Suprapubic skin (tissue), 4 donors: ENCODE measurements around the gene NEFH. TPM values are rescaled to one million over a fixed set of nuclear protein-coding genes. Genes with fewer than 3 reads are reported as not detected.
A peak's percentile ranks its signal among the peaks of the same experiment; 100 is the strongest.

ENCODE experiments used
- DNase-seq, 2 donors: peaks; one replicate each; pipeline ENCODE4 v3.0.0-alpha.2; 2019; ENCODE audit warnings: low spot score in 2 of 2
- H3K27ac ChIP-seq: fragments of 200-600 bp; sonication (generic); one replicate; pipeline ENCODE4 v1.5.1; 2019
- H3K27me3 ChIP-seq: fragments of 200-600 bp; sonication (generic); one replicate; pipeline ENCODE4 v1.5.1; 2019
- H3K36me3 ChIP-seq: fragments of 200-600 bp; sonication (generic); one replicate; pipeline ENCODE4 v1.5.1; 2019
- H3K4me1 ChIP-seq: fragments of 200-600 bp; sonication (generic); one replicate; pipeline ENCODE4 v1.5.1; 2019
- H3K4me3 ChIP-seq: fragments of 200-600 bp; sonication (generic); one replicate; pipeline ENCODE4 v1.5.1; 2019; ENCODE audit warnings: mild to moderate bottlenecking
- H3K9me3 ChIP-seq: fragments of 200-600 bp; sonication (generic); one replicate; pipeline ENCODE4 v1.5.1; 2019
- EP300 ChIP-seq: sonication (generic); formaldehyde crosslinking; IDR thresholded peaks from one replicate; pipeline ENCODE4 v1.6.1; 2017; ENCODE audit warnings: antibody characterized with exemption
- POLR2A ChIP-seq, 2 donors: fragments of 450-650 bp; IDR thresholded peaks; one replicate each; pipeline ENCODE4 v1.6.1; 2017; ENCODE audit warnings: antibody characterized with exemption in 2 of 2, mild to moderate bottlenecking in 2 of 2, moderate library complexity in 2 of 2
- POLR2AphosphoS5 ChIP-seq, 3 donors: sonication (generic); formaldehyde crosslinking; IDR thresholded peaks; one replicate each; pipeline ENCODE4 v1.6.1; 2017; ENCODE audit warnings: antibody characterized with exemption in 3 of 3
- WGBS: methylation state at CpG from one replicate; pipeline ENCODE4 v1.1.5; 2018; 5-methylcytosine and 5-hydroxymethylcytosine counted together
- total RNA-seq, 4 donors: library from RNA; depleted of rRNA; stranded (reverse); fragments of >200 nt; gene quantifications; one replicate each; pipeline ENCODE4 v1.1.0, GENCODE V29; 2016
- TF ChIP-seq, protein P1 (sequence below), 2 donors: fragments of 200-600 bp in 1 of 2; fragments of 450-650 bp in 1 of 2; sonication (generic) in 1 of 2; IDR thresholded peaks; one replicate each; pipeline ENCODE4 v1.5.1; 2016 to 2019; ENCODE audit warnings: antibody characterized with exemption in 2 of 2, mild to moderate bottlenecking in 1 of 2, moderate library complexity in 1 of 2

NEFH gene, protein sequence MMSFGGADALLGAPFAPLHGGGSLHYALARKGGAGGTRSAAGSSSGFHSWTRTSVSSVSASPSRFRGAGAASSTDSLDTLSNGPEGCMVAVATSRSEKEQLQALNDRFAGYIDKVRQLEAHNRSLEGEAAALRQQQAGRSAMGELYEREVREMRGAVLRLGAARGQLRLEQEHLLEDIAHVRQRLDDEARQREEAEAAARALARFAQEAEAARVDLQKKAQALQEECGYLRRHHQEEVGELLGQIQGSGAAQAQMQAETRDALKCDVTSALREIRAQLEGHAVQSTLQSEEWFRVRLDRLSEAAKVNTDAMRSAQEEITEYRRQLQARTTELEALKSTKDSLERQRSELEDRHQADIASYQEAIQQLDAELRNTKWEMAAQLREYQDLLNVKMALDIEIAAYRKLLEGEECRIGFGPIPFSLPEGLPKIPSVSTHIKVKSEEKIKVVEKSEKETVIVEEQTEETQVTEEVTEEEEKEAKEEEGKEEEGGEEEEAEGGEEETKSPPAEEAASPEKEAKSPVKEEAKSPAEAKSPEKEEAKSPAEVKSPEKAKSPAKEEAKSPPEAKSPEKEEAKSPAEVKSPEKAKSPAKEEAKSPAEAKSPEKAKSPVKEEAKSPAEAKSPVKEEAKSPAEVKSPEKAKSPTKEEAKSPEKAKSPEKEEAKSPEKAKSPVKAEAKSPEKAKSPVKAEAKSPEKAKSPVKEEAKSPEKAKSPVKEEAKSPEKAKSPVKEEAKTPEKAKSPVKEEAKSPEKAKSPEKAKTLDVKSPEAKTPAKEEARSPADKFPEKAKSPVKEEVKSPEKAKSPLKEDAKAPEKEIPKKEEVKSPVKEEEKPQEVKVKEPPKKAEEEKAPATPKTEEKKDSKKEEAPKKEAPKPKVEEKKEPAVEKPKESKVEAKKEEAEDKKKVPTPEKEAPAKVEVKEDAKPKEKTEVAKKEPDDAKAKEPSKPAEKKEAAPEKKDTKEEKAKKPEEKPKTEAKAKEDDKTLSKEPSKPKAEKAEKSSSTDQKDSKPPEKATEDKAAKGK
- total RNA-seq: under 1 TPM in 2 of 4 donors, not detected in 2; 0.26 to 0.51 TPM

DNA sequence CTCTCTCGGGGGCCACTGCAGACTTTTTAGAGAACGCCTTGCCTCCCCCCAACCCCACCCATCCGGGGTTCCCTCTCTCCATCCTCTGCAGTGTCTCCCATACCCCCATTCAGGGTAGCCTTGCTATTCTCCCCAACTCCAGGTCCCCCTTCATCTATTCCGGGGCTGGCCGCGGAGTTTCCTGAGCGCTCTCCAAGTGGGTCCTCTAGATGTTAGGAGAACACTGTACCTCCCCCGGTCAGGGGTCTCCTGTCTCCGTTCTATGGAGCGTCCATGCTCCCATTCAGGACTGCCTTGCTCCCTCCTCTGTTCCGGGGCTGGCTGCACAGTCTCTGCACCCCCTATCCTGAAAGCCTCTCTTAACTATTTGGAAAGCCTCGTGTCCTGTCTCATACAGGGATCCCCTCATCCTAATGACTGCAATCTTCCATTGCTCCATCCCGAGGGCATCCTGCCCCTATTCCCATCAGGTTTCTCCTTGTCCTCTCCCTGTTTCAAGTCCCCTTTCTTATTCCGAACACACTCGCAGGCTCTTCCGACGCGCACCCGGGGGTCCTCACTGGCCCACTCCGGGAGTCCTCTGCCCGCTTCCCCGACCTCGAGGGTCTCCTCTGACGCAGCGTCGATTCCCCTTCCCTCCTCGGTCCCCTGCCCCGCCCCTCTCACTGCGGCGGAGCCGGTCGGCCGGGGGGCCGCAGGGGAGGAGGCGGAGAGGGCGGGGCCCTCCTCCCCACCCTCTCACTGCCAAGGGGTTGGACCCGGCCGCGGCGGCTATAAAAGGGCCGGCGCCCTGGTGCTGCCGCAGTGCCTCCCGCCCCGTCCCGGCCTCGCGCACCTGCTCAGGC is at the start of gene NEFH:
Gene NEFH (plus strand): TSS at position 802 of the 845 bp plus-strand sequence. CDS start 45 bp downstream, outside the sequence.
- H3K27ac ChIP-seq: no peak within 1 kb of the TSS
- H3K4me1 ChIP-seq: peaks cover 25% of the 10 kb centered on the region
- H3K4me3 ChIP-seq: peak within 1 kb of the TSS; percentile 28
- H3K36me3 ChIP-seq: no peaks in the 10 kb centered on the region
- TF ChIP-seq POLR2AphosphoS5 (IDR thresholded peaks at IDR 0.05) (no peak), EP300 (no peak), POLR2A (IDR thresholded peaks at IDR 0.05) (no peak)
- TF ChIP-seq, protein P1, sequence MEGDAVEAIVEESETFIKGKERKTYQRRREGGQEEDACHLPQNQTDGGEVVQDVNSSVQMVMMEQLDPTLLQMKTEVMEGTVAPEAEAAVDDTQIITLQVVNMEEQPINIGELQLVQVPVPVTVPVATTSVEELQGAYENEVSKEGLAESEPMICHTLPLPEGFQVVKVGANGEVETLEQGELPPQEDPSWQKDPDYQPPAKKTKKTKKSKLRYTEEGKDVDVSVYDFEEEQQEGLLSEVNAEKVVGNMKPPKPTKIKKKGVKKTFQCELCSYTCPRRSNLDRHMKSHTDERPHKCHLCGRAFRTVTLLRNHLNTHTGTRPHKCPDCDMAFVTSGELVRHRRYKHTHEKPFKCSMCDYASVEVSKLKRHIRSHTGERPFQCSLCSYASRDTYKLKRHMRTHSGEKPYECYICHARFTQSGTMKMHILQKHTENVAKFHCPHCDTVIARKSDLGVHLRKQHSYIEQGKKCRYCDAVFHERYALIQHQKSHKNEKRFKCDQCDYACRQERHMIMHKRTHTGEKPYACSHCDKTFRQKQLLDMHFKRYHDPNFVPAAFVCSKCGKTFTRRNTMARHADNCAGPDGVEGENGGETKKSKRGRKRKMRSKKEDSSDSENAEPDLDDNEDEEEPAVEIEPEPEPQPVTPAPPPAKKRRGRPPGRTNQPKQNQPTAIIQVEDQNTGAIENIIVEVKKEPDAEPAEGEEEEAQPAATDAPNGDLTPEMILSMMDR (IDR thresholded peaks at IDR 0.05): no peak
- no peak for DNase-seq
- H3K9me3 ChIP-seq: no peaks in the 10 kb centered on the region
- WGBS: 7% methylated on average over 42 of the region's 48 CpGs
- H3K27me3 ChIP-seq: peaks cover 54% of the 10 kb centered on the region

DNA sequence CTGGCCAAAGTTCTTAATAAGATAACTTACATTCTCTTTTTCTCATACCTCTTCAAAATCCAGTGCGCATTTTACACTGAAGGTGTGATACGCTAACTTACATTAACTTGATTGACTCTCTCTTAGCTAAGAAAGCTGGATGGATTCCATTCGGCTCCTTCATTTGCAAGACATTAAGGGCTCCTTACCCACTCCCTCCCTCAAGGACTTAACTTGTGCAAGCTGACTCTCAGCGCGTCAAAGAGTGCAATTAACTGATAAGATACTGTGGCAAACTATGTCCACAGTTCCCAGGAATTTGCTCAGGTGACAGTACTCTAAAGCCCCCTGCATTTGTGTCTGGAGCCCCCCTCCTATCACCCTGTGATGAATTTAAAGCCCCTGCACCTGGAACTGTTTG is 48.0 kb upstream of the NEFH start:
- H3K36me3 ChIP-seq: no peaks in the 10 kb centered on the region
- TF ChIP-seq, protein P1 (IDR thresholded peaks at IDR 0.05): no peak
- TF ChIP-seq EP300 (no peak), POLR2A (IDR thresholded peaks at IDR 0.05) (no peak)
- no peak for DNase-seq

DNA sequence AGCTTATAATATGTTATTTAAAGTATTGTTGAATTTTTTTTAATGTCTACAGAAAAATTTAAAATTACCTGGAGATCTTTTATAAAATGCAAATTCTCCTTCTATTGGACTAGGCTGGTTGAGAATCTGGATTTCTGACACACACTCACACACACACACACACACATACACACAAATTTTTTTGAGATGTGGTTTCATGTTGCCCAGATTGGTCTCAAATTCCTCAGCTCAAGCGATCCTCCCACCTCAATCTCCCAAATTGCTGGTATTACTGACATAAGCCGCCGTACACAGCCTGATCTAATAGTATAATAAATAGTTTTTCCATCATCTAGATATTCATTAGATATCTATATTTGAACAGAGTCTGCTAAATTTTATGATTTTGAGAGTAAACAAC is 46.2 kb upstream of the NEFH start:
- Histone ChIP-seq H3K27ac (no peak overlapping the region), H3K4me3 (no peak overlapping the region), H3K27me3 (peaks cover 21% of the 10 kb centered on the region), H3K9me3 (no peaks in the 10 kb centered on the region), H3K4me1 (no peaks in the 10 kb centered on the region), H3K36me3 (no peaks in the 10 kb centered on the region)
- TF ChIP-seq POLR2AphosphoS5 (IDR thresholded peaks at IDR 0.05) (no peak), EP300 (no peak), POLR2A (IDR thresholded peaks at IDR 0.05) (no peak)
- TF ChIP-seq, protein P1 (IDR thresholded peaks at IDR 0.05): no peak
- no peak for DNase-seq
- WGBS: 92% methylated on average over 3 of the region's 3 CpGs

More for the DNA sequence above, 48.0 kb upstream of the NEFH start:
- no peak overlapping the region for H3K27ac ChIP-seq
- H3K4me1 ChIP-seq: no peaks in the 10 kb centered on the region
- H3K27me3 ChIP-seq: peaks cover 21% of the 10 kb centered on the region
- 48% methylated on average over 5 of the region's 5 CpGs for WGBS
- no peaks in the 10 kb centered on the region for H3K9me3 ChIP-seq
- no peak overlapping the region for H3K4me3 ChIP-seq

DNA sequence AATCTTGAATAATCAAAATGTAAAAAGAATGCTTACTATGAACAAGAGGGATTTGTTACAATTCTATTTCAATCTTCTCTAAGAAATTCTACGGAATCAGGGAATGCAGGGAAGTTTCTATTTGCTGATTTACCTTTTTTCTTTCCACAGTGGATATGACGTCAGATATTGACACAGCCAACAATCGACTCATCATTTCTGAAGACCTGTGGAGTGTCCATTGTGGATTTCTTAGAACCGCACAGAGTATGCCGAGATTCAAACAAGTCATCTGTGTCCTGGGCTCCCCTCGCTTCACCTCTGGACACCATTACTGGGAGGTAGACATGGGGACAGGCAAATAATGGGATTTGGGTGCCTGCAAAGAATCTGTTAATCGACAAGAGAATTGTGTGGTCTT is 45.7 kb upstream of the NEFH start:
- Histone ChIP-seq H3K9me3 (no peaks in the 10 kb centered on the region), H3K4me3 (no peak overlapping the region), H3K4me1 (no peaks in the 10 kb centered on the region), H3K36me3 (no peaks in the 10 kb centered on the region), H3K27me3 (peaks cover 21% of the 10 kb centered on the region), H3K27ac (no peak overlapping the region)
- TF ChIP-seq POLR2A (IDR thresholded peaks at IDR 0.05) (no peak), EP300 (no peak), POLR2AphosphoS5 (IDR thresholded peaks at IDR 0.05) (no peak)
- TF ChIP-seq, protein P1 (IDR thresholded peaks at IDR 0.05): no peak
- 91% methylated on average over 7 of the region's 7 CpGs for WGBS
- DNase-seq: no peak
